Mucosa of rectum (tissue), 2 donors: ENCODE results near the gene TK2.

ENCODE experiments used
- H3K27ac ChIP-seq, 2 donors: one replicate each; pipeline ENCODE4 v1.7.0; 2013; ENCODE audit warnings: inconsistent platforms in 2 of 2, low read depth in 2 of 2, low read length in 2 of 2
- H3K27me3 ChIP-seq, 2 donors: one replicate each; pipeline ENCODE4 v1.7.0; 2013; ENCODE audit warnings: low read length in 2 of 2; ENCODE audit not compliant: control insufficient read depth in 2 of 2, insufficient read depth in 2 of 2
- H3K36me3 ChIP-seq, 2 donors: one replicate each; pipeline ENCODE4 v1.7.0; 2013; ENCODE audit warnings: low read length in 2 of 2; ENCODE audit not compliant: control insufficient read depth in 2 of 2, insufficient read depth in 2 of 2
- H3K4me1 ChIP-seq, 2 donors: one replicate each; pipeline ENCODE4 v1.7.0; 2013; ENCODE audit warnings: low read length in 2 of 2, mild to moderate bottlenecking in 1 of 2; ENCODE audit not compliant: control insufficient read depth in 2 of 2, insufficient read depth in 2 of 2
- H3K4me3 ChIP-seq, 2 donors: one replicate each; pipeline ENCODE4 v1.7.0; 2013; ENCODE audit warnings: low read length in 2 of 2
- H3K9ac ChIP-seq, 2 donors: one replicate each; pipeline ENCODE4 v1.7.0; 2013; ENCODE audit warnings: low read length in 2 of 2, low read depth in 1 of 2, mild to moderate bottlenecking in 1 of 2
- H3K9me3 ChIP-seq, 2 donors: one replicate each; pipeline ENCODE4 v1.7.0; 2013; ENCODE audit warnings: low read length in 2 of 2; ENCODE audit not compliant: control insufficient read depth in 2 of 2
- donor health status: healthy.
- donor health status: Normal muscosa, but diverticular disease.

TK2 gene

DNA sequence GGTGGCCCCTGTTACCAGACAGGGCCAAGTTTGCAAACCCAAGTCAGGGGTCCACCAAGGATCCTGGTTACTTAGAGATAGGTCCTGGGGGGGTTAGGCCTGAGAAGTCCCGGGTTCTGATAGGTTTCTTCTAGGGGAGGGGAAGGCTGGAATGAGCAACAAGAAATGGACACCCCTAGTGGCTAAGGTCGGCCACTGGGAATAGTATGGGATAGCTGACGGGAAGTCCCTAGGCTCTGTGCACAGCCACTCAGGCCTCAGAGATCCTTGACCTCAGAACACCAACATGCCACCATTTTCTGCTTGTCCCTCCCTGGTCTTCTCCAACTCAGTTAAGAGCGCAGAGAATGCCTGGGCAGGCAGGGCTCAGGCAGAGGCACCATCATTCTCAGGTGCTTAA lies 13.4 kb downstream of the TK2 start:
- H3K9me3 ChIP-seq: no peaks in the 10 kb centered on the region
- peaks cover 16 to 32% of the 10 kb centered on the region in 2 donors for H3K36me3 ChIP-seq
- H3K9ac ChIP-seq: no peak overlapping the region
- H3K27ac ChIP-seq: no peak overlapping the region
- H3K4me1 ChIP-seq: no peaks in the 10 kb centered on the region
- no peaks in the 10 kb centered on the region for H3K27me3 ChIP-seq
- H3K4me3 ChIP-seq: no peak overlapping the region

DNA sequence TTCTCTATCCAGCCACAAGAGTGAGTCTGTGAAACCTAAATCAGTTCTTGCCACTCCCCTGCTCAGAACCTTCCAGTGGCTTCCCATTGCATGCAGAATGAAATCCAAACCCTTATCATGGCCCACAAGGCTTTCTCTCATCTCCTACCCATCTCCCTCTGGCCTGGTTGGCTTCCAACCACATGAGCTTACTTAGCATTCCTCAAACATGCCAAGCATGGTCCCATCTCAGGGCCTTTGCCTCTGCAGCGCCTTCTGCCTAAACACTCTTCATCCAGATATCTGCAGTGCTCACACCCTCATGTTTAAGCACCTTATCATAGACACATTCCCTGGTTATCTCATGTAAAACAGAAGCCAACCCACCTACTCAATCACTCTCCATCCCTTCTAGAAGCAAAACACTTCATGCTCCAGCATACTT lies 15.5 kb downstream of the TK2 start:
- no peak overlapping the region for H3K4me3 ChIP-seq
- H3K27ac ChIP-seq: no peak overlapping the region
- H3K36me3 ChIP-seq: peaks cover 27 to 45% of the 10 kb centered on the region in 2 donors
- no peaks in the 10 kb centered on the region for H3K9me3 ChIP-seq
- no peaks in the 10 kb centered on the region for H3K27me3 ChIP-seq
- no peak overlapping the region for H3K9ac ChIP-seq
- no peaks in the 10 kb centered on the region for H3K4me1 ChIP-seq

DNA sequence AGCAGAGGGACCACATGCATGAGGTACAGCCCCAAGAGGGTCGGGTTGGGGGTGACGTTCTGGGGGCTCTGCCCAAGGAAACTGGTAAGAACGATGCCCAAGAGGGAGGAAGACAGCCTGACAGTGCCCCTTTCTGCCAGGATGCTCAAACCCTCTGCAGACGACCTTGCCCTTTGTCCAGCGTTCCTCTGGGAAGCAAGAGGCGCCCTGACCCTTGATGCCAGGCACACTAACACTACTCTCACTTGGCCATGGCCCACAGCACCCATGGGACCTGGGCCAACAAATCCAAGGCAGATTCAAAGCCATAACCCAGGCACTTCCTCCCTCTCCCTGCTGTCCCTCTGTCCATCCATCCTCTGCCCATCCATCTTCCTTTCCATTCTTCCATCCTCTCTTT lies 20.4 kb downstream of the TK2 start:
- no peak overlapping the region for H3K27ac ChIP-seq
- peaks cover 3 to 5% of the 10 kb centered on the region in 2 donors for H3K4me1 ChIP-seq
- H3K9ac ChIP-seq: no peak overlapping the region
- peaks cover 40% of the 10 kb centered on the region in 2 donors for H3K36me3 ChIP-seq
- no peaks in the 10 kb centered on the region for H3K9me3 ChIP-seq
- H3K27me3 ChIP-seq: no peaks in the 10 kb centered on the region
- no peak overlapping the region for H3K4me3 ChIP-seq

DNA sequence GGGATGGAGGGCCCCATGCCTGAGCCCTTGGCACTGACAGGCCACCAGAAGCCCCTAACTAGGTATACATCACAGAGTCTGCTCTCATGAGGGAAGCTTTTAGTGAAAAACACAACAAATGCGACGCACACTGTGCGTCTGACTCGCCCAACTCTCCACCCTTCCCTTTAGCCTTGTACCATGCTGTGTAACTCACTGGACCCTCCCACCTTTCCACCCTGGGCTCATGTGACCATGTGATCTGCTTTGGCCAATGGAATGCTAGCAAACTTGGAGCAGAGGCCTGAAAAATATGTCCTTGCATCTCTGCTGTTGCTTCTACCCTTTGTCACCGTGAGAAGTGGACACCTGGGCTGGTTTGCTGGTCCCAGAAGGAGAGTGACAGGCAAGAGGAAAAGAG lies 21.6 kb downstream of the TK2 start:
- no peak overlapping the region for H3K27ac ChIP-seq
- H3K9ac ChIP-seq: no peak overlapping the region
- H3K9me3 ChIP-seq: no peaks in the 10 kb centered on the region
- H3K36me3 ChIP-seq: peaks cover 40% of the 10 kb centered on the region in 2 donors
- no peak overlapping the region for H3K4me3 ChIP-seq
- H3K27me3 ChIP-seq: no peaks in the 10 kb centered on the region
- H3K4me1 ChIP-seq: peaks cover 5 to 9% of the 10 kb centered on the region in 2 donors

DNA sequence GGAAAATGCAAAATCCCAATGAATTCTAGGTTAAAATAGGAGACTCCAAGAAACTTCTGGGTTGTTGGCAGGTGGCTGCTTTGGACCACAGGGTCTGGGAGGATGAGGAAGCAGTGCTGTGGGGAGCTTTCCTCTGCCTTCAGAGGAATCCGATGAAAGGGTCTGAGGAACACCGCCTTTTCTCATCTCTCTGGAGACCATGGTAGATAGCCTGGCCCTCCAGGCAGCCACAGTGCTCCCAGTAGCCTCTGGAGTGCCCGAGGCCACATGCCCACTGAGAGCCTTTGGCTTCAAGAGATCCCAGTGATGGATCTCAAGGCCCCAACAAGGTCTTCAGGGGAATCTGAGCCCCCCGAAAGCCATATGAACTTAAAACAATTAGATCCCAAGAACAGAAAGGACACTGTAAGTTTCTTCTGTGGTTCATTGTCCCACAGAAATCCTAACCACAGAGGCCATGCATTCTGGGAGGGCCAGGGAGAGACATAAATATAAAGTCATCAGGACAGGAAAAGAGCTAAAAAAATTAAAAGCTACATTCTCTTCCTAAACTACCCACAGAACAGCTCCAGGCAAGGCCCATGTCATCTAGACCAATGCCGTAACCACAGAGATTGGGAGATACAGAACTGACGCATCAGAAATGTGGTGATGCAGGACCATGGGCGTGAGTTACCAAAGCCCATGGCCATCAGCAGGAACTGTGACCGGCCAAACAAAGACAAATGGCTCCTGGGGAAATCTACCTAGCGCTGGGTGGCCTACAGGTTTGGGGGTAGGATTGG lies 24.3 kb downstream of the TK2 start:
- Histone ChIP-seq H3K4me3 (no peak overlapping the region), H3K9ac (no peak overlapping the region), H3K36me3 (peaks cover 31 to 34% of the 10 kb centered on the region in 2 donors), H3K27ac (peak overlapping the region; percentile 49 to 90), H3K9me3 (no peaks in the 10 kb centered on the region), H3K4me1 (peaks cover 25 to 31% of the 10 kb centered on the region in 2 donors), H3K27me3 (no peaks in the 10 kb centered on the region)

DNA sequence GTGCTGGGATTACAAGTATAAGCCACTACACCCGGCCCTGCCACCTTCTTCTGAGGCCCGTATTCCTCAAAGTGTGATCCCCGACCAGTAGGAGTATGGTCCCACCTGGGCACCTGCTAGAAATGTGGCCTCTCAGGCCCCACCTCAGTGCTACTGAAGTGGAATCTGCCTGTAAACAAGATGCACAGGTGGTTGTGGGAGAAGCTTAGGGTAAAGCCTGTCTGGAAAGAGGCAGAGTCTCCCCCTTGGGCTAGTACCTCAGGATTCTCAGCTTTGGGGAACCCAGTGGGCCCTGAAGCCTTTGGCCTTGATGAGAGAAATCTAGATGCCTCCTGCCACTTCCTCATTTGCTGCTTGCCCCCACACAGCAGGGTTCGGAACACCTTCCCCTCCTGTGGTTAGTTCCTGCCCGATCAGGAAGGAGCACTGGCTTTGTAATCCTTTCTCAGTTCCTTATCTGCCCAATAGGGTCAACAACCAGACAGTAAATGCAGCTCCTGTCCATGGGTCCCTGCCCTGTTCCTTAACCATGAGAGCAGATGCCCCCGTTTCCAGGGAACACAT lies 25.2 kb downstream of the TK2 start:
- Histone ChIP-seq H3K27ac (peak overlapping the region; percentile 49 to 90), H3K27me3 (no peaks in the 10 kb centered on the region), H3K9ac (peak overlapping the region in 1 of 2 donors; percentile 41), H3K9me3 (no peaks in the 10 kb centered on the region), H3K36me3 (peaks cover 25 to 28% of the 10 kb centered on the region in 2 donors), H3K4me3 (no peak overlapping the region), H3K4me1 (peaks cover 31 to 40% of the 10 kb centered on the region in 2 donors)

DNA sequence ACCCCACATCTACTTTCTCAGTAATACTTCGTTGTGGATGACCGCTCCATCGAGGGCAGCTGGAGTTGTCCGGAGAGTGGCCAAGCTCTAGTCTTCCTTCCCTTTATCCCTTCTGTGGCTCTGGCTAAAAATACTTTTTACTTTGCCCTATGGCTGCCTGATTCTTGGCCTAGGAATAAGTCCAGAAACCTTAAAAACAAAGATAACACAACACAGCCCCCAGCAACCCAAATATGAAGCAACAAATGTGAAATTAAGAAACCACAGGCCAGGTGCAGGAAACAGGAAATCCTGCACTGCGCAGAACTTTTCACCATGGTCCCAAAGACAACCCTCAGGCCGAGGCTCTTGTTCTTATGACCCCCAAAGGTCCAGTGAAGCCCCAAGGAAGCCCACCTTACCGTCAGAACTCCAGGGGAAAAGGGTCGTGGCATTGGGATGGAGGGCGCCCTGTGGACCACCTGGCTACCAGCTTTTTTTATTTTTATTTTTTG lies 26.0 kb downstream of the TK2 start:
- Histone ChIP-seq H3K9ac (peak overlapping the region in 1 of 2 donors; percentile 24), H3K4me3 (no peak overlapping the region), H3K36me3 (peaks cover 18 to 20% of the 10 kb centered on the region in 2 donors), H3K27me3 (no peaks in the 10 kb centered on the region), H3K4me1 (peaks cover 33 to 43% of the 10 kb centered on the region in 2 donors), H3K27ac (peak overlapping the region; percentile 49 to 90), H3K9me3 (no peaks in the 10 kb centered on the region)

DNA sequence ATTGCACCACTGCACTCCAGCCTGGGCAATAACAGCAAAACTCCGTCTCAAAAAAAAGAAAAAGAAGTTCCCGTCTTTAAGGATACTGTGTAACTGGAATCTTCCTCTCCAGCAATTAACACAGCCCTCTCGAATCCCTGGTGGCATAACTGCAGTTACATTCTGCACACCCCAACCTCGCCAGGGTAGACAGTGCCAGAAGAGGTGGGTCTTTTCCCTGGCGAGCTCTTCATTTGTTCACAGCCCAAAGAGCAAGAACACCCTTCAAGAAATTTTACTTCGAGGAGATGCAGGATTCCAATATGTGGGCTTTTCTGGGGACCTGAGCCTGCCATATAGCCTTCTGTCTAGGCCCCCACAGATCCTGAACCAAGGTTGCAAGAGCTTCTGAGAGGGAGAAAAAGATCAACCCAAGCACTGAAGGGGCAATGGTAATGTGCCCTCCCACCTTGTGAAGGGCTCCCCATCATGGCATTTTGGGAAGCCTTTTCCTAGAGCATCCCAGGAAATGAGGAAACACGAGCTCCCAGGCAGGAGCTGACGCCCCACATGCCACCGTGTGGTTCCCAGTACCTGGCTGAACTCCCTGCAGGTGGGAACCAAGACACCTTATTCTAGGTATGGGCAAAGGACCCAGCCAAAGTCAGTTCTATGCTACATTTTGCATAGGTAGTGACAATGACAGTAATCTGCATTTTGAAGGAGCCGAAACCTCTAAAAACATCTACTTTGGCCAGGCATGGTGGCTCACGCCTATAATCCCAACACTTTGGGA lies 26.9 kb downstream of the TK2 start:
- Histone ChIP-seq H3K27me3 (no peaks in the 10 kb centered on the region), H3K9ac (no peak overlapping the region), H3K4me1 (peaks cover 37 to 44% of the 10 kb centered on the region in 2 donors), H3K36me3 (peaks cover 9 to 14% of the 10 kb centered on the region in 2 donors), H3K27ac (peak overlapping the region; percentile 49 to 90), H3K9me3 (no peaks in the 10 kb centered on the region), H3K4me3 (no peak overlapping the region)

DNA sequence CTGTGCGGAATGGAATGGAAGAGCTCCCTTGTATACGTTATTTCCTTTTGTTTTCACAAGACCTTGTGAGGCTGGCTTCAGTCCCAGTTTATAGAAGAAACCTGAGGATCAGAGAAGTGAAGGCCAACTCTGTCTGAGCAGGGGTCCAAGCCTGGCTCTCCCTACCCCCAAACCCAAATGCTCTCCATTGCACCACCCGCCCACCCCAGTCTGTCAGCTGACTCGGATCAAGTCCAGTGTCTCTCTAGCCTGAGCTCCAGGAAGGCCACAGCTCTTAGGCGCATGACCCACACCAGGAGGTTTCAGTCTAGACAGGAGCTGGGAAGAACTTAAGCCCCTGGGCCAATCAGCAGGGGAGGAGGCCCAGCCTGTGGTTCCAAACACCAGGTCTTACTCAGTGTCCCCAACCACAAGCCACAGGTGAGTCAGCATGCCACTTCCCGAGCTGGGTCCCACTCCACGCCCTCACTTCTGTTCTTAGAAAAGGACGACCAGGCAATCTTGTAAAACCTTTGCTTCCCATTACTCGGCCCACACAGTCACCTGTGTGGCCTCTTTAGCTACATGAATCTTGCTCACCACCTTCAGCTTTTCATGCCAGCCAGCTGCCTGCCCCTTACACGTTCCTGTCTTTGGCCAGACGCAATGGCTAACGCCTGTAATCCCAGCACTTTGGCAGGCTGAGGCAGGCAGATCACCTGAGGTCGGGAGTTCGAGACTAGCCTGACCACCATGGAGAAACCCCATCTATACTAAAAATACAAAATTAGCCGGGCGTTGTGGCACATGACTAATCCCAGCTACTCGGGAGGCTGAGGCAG lies 27.8 kb downstream of the TK2 start:
- Histone ChIP-seq H3K27ac (peak overlapping the region; percentile 49 to 90), H3K9ac (peak overlapping the region in 1 of 2 donors; percentile 41)

More for the DNA sequence above, 27.8 kb downstream of the TK2 start:
- H3K9me3 ChIP-seq: no peaks in the 10 kb centered on the region
- peaks cover 4 to 10% of the 10 kb centered on the region in 2 donors for H3K36me3 ChIP-seq
- peaks cover 45 to 52% of the 10 kb centered on the region in 2 donors for H3K4me1 ChIP-seq
- H3K27me3 ChIP-seq: no peaks in the 10 kb centered on the region
- peak overlapping the region in 1 of 2 donors; percentile 48 for H3K4me3 ChIP-seq
